ENCODE measurements around the gene S100A10.

- TF ChIP-seq CTCF (IDR thresholded peaks at IDR 0.05; ENCODE audit: low read depth, low read length, missing input control): no peak
- TF ChIP-seq HNF4A (conservative IDR thresholded peaks at IDR 0.05): no peak
- no peak for TF ChIP-seq JUND (IDR thresholded peaks at IDR 0.05)
- peak; percentile 23 for TF ChIP-seq TAF1 (conservative IDR thresholded peaks at IDR 0.05)
- no peak for TF ChIP-seq RAD21 (IDR thresholded peaks at IDR 0.05)
- TF ChIP-seq RXRA (IDR thresholded peaks at IDR 0.05): no peak
- TF ChIP-seq MAX (IDR thresholded peaks at IDR 0.05): no peak
- TF ChIP-seq NR2F2 (IDR thresholded peaks at IDR 0.05): no peak
- no peak for TF ChIP-seq ZBTB33 (IDR thresholded peaks at IDR 0.05)
- TF ChIP-seq YY1 (IDR thresholded peaks at IDR 0.05): no peak
- TF ChIP-seq SP1 (IDR thresholded peaks at IDR 0.05): no peak
- TF ChIP-seq GABPA (IDR thresholded peaks at IDR 0.05 in 1 of 2, conservative IDR thresholded peaks at IDR 0.05 in 1 of 2): no peak
- no peak for TF ChIP-seq REST (IDR thresholded peaks at IDR 0.05)
Measured at GRCh38 chr1:152036267-152037216, 42.9 kb upstream of the S100A10 start, which contains the start of gene S100A11.
